SU-DHL-6 (cell line): ENCODE results near the gene KPNA1.

Experiments used
- H2AFZ ChIP-seq: fragments of 200-600 bp; sonication (generic); 2 replicates; pipeline ENCODE4 v1.6.1; 2014; ENCODE audit warnings: low read depth, mild to moderate bottlenecking, moderate library complexity, mixed read lengths, antibody characterized with exemption, low read length; ENCODE audit not compliant: severe bottlenecking
- H3F3A ChIP-seq: fragments of 200-600 bp; shearing (Covaris generic); 2 replicates; pipeline ENCODE4 v1.6.0; 2016; ENCODE audit warnings: antibody characterized with exemption, mild to moderate bottlenecking; ENCODE audit not compliant: insufficient read depth
- H3K27ac ChIP-seq: fragments of 200-600 bp; sonication (generic); 2 replicates; pipeline ENCODE4 v1.5.1; 2016; ENCODE audit warnings: low read depth, mild to moderate bottlenecking, low read length, moderate library complexity, mixed read lengths
- H3K27me3 ChIP-seq: fragments of 200-600 bp; sonication (generic), shearing (Covaris generic); 2 replicates; pipeline ENCODE4 v1.6.0; 2014; ENCODE audit warnings: mild to moderate bottlenecking, low read length
- H3K36me3 ChIP-seq: fragments of 200-600 bp; sonication (generic); 2 replicates; pipeline ENCODE4 v1.6.1; 2014; ENCODE audit warnings: mild to moderate bottlenecking, low read length, mixed read lengths
- H3K4me2 ChIP-seq: fragments of 300-600, 200-600 bp; shearing (Covaris generic), sonication (generic); 2 replicates; pipeline ENCODE4 v1.6.0; 2014; ENCODE audit warnings: low read length, low read depth, mild to moderate bottlenecking; ENCODE audit not compliant: poor library complexity, severe bottlenecking
- H3K4me3 ChIP-seq: fragments of 200-600 bp; sonication (generic); 2 replicates; pipeline ENCODE4 v1.5.1; 2014; ENCODE audit warnings: antibody characterized with exemption, low read length, mild to moderate bottlenecking, mixed read lengths; ENCODE audit not compliant: insufficient read depth, poor library complexity, severe bottlenecking
- H3K79me2 ChIP-seq: fragments of 200-600 bp; sonication (generic); 2 replicates; pipeline ENCODE4 v1.6.1; 2014; ENCODE audit warnings: mild to moderate bottlenecking, low read length, moderate library complexity; ENCODE audit not compliant: insufficient read depth
- H3K9ac ChIP-seq: fragments of 200-600 bp; sonication (generic); 2 replicates; pipeline ENCODE4 v1.7.0; 2014; ENCODE audit warnings: mild to moderate bottlenecking, low read length
- H3K9me2 ChIP-seq: fragments of 200-600 bp; sonication (generic); replicated peaks from 2 replicates; pipeline ENCODE4 v1.6.1; 2014; ENCODE audit warnings: low read length; ENCODE audit not compliant: insufficient read depth
- H3K9me3 ChIP-seq: fragments of 200-600 bp; sonication (generic); 2 replicates; pipeline ENCODE4 v1.6.1; 2014; ENCODE audit warnings: low read length, mixed read lengths; ENCODE audit not compliant: insufficient read depth
- H4K20me1 ChIP-seq: fragments of 200-600 bp; sonication (generic); 2 replicates; pipeline ENCODE4 v1.6.1; 2014; ENCODE audit warnings: low read depth, mild to moderate bottlenecking, antibody characterized with exemption, low read length, moderate library complexity, mixed read lengths
- CTCF ChIP-seq: fragments of 200-600 bp; sonication (generic); IDR thresholded peaks from one replicate; pipeline ENCODE4 v1.5.1; 2017; ENCODE audit warnings: antibody characterized with exemption, mild to moderate bottlenecking, low read length, moderate library complexity; ENCODE audit not compliant: insufficient read depth, poor library complexity, severe bottlenecking
- EZH2phosphoT487 ChIP-seq: fragments of 200-600 bp; sonication (generic), shearing (Covaris generic); conservative IDR thresholded peaks from 2 replicates; pipeline ENCODE4 v1.6.1; 2018; ENCODE audit warnings: mild to moderate bottlenecking, antibody characterized with exemption, low read length, moderate library complexity, mixed read lengths

Gene KPNA1

GRCh38 chr3:122468896-122469533, 45.7 kb downstream of the KPNA1 start:
- Histone ChIP-seq H3K9ac (no peak overlapping the region), H3K79me2 (peaks cover 60% of the 10 kb centered on the region), H3K4me2 (no peak overlapping the region), H2AFZ (no peak overlapping the region), H3K27ac (no peak overlapping the region), H3K4me3 (no peak overlapping the region), H3K9me3 (no peaks in the 10 kb centered on the region), H3K27me3 (no peaks in the 10 kb centered on the region), H3K36me3 (peaks cover 15% of the 10 kb centered on the region; the same call in 1 of the 2 replicates), H3F3A (0 out of 2 replicates have a peak, but pooled peaks cover 8% of the 10 kb centered on the region), H4K20me1 (peaks cover 9% of the 10 kb centered on the region), H3K9me2 (no peaks in the 10 kb centered on the region)
- TF ChIP-seq CTCF (no peak), EZH2phosphoT487 (no peak)

DNA sequence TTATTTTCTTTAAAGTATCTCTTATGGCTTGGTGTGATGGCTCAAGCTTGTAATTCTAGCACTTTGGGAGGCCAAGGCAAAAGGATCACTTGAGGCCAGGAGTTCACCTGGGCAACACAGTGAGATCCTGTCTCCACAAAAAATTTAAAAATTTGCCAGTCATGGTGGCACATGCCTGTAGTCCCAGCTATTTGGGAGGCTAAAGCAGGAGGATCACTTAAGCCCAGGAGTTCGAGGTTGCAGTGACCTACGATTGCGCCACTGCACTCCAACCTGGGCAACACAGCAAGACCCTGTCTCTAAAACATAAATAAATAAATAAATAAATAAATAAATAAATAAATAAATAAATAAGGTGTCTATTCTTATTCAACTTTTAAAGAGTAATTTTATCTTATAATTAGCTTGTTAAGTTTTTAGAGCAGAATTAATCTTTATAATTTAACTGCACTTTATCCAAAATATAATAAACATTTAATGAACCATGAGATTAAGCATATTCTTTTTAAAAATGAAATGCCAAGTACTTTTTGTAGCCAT, 48.0 kb downstream of the KPNA1 start:
- TF ChIP-seq EZH2phosphoT487 (no peak), CTCF (no peak)
- Histone ChIP-seq H3K4me3 (no peak overlapping the region), H3K27me3 (no peaks in the 10 kb centered on the region), H3K36me3 (peaks cover 21% of the 10 kb centered on the region; the same call in 1 of the 2 replicates), H3K9me3 (no peaks in the 10 kb centered on the region), H3K27ac (no peak overlapping the region), H3K9ac (no peak overlapping the region), H3K79me2 (peaks cover 37% of the 10 kb centered on the region), H3K4me2 (no peak overlapping the region), H2AFZ (no peak overlapping the region), H4K20me1 (0 out of 2 replicates have a peak, but pooled peaks cover 2% of the 10 kb centered on the region), H3K9me2 (no peaks in the 10 kb centered on the region), H3F3A (0 out of 2 replicates have a peak, but pooled peaks cover 8% of the 10 kb centered on the region)

DNA sequence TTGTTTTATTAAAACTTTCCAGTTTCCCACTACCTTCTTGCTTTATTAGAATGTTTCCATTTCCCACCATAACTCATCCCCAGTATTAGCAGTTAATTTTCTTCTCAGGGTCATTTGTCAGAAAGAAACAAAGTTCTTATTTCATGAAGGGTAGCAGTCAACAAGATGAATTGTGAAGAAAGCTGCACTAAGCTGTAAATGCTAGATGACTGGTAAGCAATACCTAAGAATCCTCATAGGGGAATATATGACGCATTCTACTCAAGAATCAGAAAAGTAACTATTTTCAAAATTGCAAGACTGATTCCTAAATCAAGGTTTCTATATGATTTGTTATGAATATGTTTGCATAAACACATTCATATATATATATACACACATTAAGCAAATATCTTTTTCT, 50.1 kb downstream of the KPNA1 start:
- H3K9ac ChIP-seq: no peak overlapping the region
- H2AFZ ChIP-seq: no peak overlapping the region
- no peaks in the 10 kb centered on the region for H3K27me3 ChIP-seq
- H3K27ac ChIP-seq: no peak overlapping the region
- H3K36me3 ChIP-seq: peaks cover 26% of the 10 kb centered on the region; the same call in 1 of the 2 replicates
- H3F3A ChIP-seq: 0 out of 2 replicates have a peak, but pooled peaks cover 8% of the 10 kb centered on the region
- TF ChIP-seq EZH2phosphoT487 (no peak), CTCF (no peak)
- no peak overlapping the region for H3K4me2 ChIP-seq
- no peaks in the 10 kb centered on the region for H3K9me3 ChIP-seq
- H3K9me2 ChIP-seq: no peaks in the 10 kb centered on the region
- no peak overlapping the region for H3K4me3 ChIP-seq
- H3K79me2 ChIP-seq: peaks cover 20% of the 10 kb centered on the region
- 0 out of 2 replicates have a peak, but pooled peaks cover 2% of the 10 kb centered on the region for H4K20me1 ChIP-seq
